A549 (cell line): ENCODE results near the gene NLK. TPM values are rescaled to one million over a fixed set of nuclear protein-coding genes. Genes with fewer than 3 reads are reported as not detected.

Experiments
- ATAC-seq, 2 experiments: fragments of 200-7000 bp in 1 of 2; fragments of >200 bp in 1 of 2; cut with Nextera tagmentation in 1 of 2; cut with Tn5 transposase in 1 of 2; 3 replicates each; pipeline versions ENCODE4 v1.8.0 to v1.9.1; 2018 to 2020; ENCODE audit warnings: mild to moderate bottlenecking in 1 of 2, moderate library complexity in 1 of 2
- CTCF ChIA-PET: fragments of 300-600 bp; sonication (Branson Sonifier 250); formaldehyde crosslinking; extraction: SDS; loops from one replicate; lab custom pipeline; 2021; ENCODE audit warnings: antibody characterized with exemption, inconsistent platforms; lab: Yijun Ruan, JAX
- POLR2A ChIA-PET: fragments of 350-600 bp; formaldehyde crosslinking; extraction: SDS; loops from one replicate; lab custom pipeline; 2021; ENCODE audit warnings: antibody characterized with exemption, inconsistent platforms; lab: Yijun Ruan, JAX
- DNase-seq, 2 experiments: peaks; one replicate each; pipeline versions ENCODE4 v3.0.0 to v3.0.0-alpha.2; 2011 to 2016; ENCODE audit warnings: low read depth in 1 of 2, low spot score in 1 of 2
- FAIRE-seq: peaks from 2 replicates; lab custom pipeline; 2011; peaks lifted over from hg19 to GRCh38; lab: Jason Lieb, UNC
- H3K27ac ChIP-seq, 2 experiments: fragments of >200 bp; sonication (Bioruptor Twin); formaldehyde crosslinking; 3 replicates each; pipeline ENCODE4 v1.5.1; 2016 to 2017
- H3K4me1 ChIP-seq: fragments of >200 bp; sonication (Bioruptor Twin); formaldehyde crosslinking; 3 replicates; pipeline ENCODE4 v1.6.1; 2016
- H3K4me2 ChIP-seq: fragments of >200 bp; sonication (Bioruptor Twin); formaldehyde crosslinking; 3 replicates; pipeline ENCODE4 v1.6.1; 2016
- H3K4me3 ChIP-seq: fragments of >200 bp; sonication (Bioruptor Twin); formaldehyde crosslinking; 3 replicates; pipeline ENCODE4 v1.5.1; 2016
- H3K9me3 ChIP-seq: fragments of >200 bp; sonication (Bioruptor Twin); formaldehyde crosslinking; 3 replicates; pipeline ENCODE4 v1.6.1; 2016
- CBX2 ChIP-seq: fragments of 200-600 bp; sonication (generic); IDR thresholded peaks from 2 replicates; pipeline ENCODE4 v1.6.1; 2016; ENCODE audit warnings: low read depth, mild to moderate bottlenecking, borderline replicate concordance
- CBX8 ChIP-seq: fragments of 200-600 bp; sonication (generic); IDR thresholded peaks from 2 replicates; pipeline ENCODE4 v1.6.1; 2016
- CHD2 ChIP-seq: fragments of 150-350 bp; IDR thresholded peaks from 2 replicates; pipeline ENCODE4 v1.6.1; 2014; ENCODE audit warnings: low read length; ENCODE audit not compliant: partially characterized antibody
- CHD4 ChIP-seq: fragments of 200-600 bp; sonication (generic); IDR thresholded peaks from 2 replicates; pipeline ENCODE4 v1.6.1; 2016; ENCODE audit warnings: antibody characterized with exemption, mild to moderate bottlenecking, borderline replicate concordance
- EHF ChIP-seq: fragments of 250-450 bp; sonication (Bioruptor Pico); IDR thresholded peaks from 2 replicates; pipeline ENCODE4 v1.5.0; 2020; ENCODE audit warnings: mild to moderate bottlenecking
- EHMT2 ChIP-seq: fragments of 200-600 bp; sonication (generic); IDR thresholded peaks from 2 replicates; pipeline ENCODE4 v1.6.1; 2016; ENCODE audit warnings: antibody characterized with exemption, low read depth, mild to moderate bottlenecking, moderate library complexity
- EP300 ChIP-seq, 2 experiments: fragments of >200 bp; sonication (Bioruptor Twin); formaldehyde crosslinking; IDR thresholded peaks; 2 replicates in 1 of 2; 3 replicates in 1 of 2; pipeline ENCODE4 v1.6.1; 2016 to 2017
- FOXS1 ChIP-seq: fragments of 250-450 bp; sonication (Bioruptor Pico); IDR thresholded peaks from 2 replicates; pipeline ENCODE4 v1.5.0; 2020; ENCODE audit warnings: mild to moderate bottlenecking, moderate library complexity
- HES2 ChIP-seq: fragments of >200 bp; sonication (Bioruptor Twin); formaldehyde crosslinking; IDR thresholded peaks from 2 replicates; pipeline ENCODE4 v1.6.1; 2016
- HEYL ChIP-seq: fragments of 250-450 bp; sonication (Bioruptor Pico); IDR thresholded peaks from 2 replicates; pipeline ENCODE4 v1.8.0; 2021; ENCODE audit warnings: mild to moderate bottlenecking, moderate library complexity
- MAFK ChIP-seq: fragments of 450-650 bp; IDR thresholded peaks from 2 replicates; pipeline ENCODE4 v1.6.1; 2014; ENCODE audit not compliant: partially characterized antibody
- PHF8 ChIP-seq: fragments of 200-600 bp; sonication (generic); IDR thresholded peaks from 2 replicates; pipeline ENCODE4 v1.6.1; 2016; ENCODE audit warnings: low read depth, mild to moderate bottlenecking, antibody characterized with exemption, moderate library complexity, borderline replicate concordance
- POLR2AphosphoS2 ChIP-seq: conservative IDR thresholded peaks from 2 replicates; pipeline ENCODE4 v1.6.1; 2012; ENCODE audit warnings: low read length, improper control_type of control experiment, inconsistent platforms
- RAD21 ChIP-seq, 2 experiments: fragments of >200 bp in 1 of 2; sonication (Bioruptor Twin) in 1 of 2; formaldehyde crosslinking in 1 of 2; IDR thresholded peaks in 1 of 2; conservative IDR thresholded peaks in 1 of 2; 2 replicates in 1 of 2; 3 replicates in 1 of 2; pipeline ENCODE4 v1.6.1; 2012 to 2018; ENCODE audit warnings: inconsistent platforms in 1 of 2
- RCOR1 ChIP-seq: fragments of 150-350 bp; IDR thresholded peaks from 2 replicates; pipeline ENCODE4 v1.6.1; 2014; ENCODE audit warnings: antibody characterized with exemption, low read length, low read depth
- REST ChIP-seq: fragments of 200-600 bp; sonication (generic); IDR thresholded peaks from 2 replicates; pipeline ENCODE4 v1.6.1; 2016; ENCODE audit warnings: antibody characterized with exemption, mild to moderate bottlenecking, moderate library complexity
- SMC3 ChIP-seq: fragments of >200 bp; sonication (Bioruptor Twin); formaldehyde crosslinking; IDR thresholded peaks from 3 replicates; pipeline ENCODE4 v1.6.1; 2018; ENCODE audit warnings: inconsistent platforms
- SREBF2 ChIP-seq: fragments of 450-650 bp; IDR thresholded peaks from 2 replicates; pipeline ENCODE4 v1.6.1; 2014; ENCODE audit warnings: mild to moderate bottlenecking, moderate library complexity
- WGBS: methylation state at CpG from one replicate; pipeline ENCODE4 v1.1.6; 2017; ENCODE audit errors: missing lambda C conversion rate; 5-methylcytosine and 5-hydroxymethylcytosine counted together
- polyA plus RNA-seq, 4 experiments: library from polyadenylated mRNA; depleted of rRNA in 3 of 4; stranded (reverse); fragments of >200 nt; fragmentation: RNase III in 1 of 4; extraction: RNeasy Plus Mini Kit Qiagen cat#74134 plus additional on column Dnase treatment in 1 of 4; gene quantifications; 2 replicates in 3 of 4; 3 replicates in 1 of 4; pipeline ENCODE4 v1.2.3, GENCODE V29; 2011 to 2017
- TF ChIP-seq, protein P1 (sequence below): fragments of 150-350 bp; IDR thresholded peaks from 2 replicates; pipeline ENCODE4 v1.6.1; 2014; ENCODE audit warnings: low read depth, mild to moderate bottlenecking, low read length
- TF ChIP-seq, protein P2 (sequence below): fragments of 450-650 bp; IDR thresholded peaks from 2 replicates; pipeline ENCODE4 v1.6.1; 2014; ENCODE audit warnings: antibody characterized with exemption

The NLK gene
- polyA plus RNA-seq, 2 of the 4 experiments (the other 2 are of a cell fraction): 11.8 to 26.5 TPM

- Histone ChIP-seq H3K9me3 (no peaks in the 10 kb centered on the region), H3K4me3 (no peak overlapping the region), H3K4me2 (0 out of 3 replicates have a peak overlapping the region, but pooled peaks have one; percentile 7), H3K4me1 (peaks cover 5% of the 10 kb centered on the region; the same call in 2 of the 3 replicates), H3K27ac (no peak overlapping the region)
- no peak for TF ChIP-seq SMC3
- ChIA-PET POLR2A (interaction anchor here (0.6 to 1.0 kb wide), 3 partner anchors 13 to 129 kb away, joined by 4 to 5 read pairs (median 4); no protein-coding TSS in a partner anchor), CTCF (no interaction called here)
- WGBS: 61% methylated on average over 1 of the region's 1 CpG
- DNase-seq: peak in 1 of 2 experiments; percentile 39
- peak; percentile 85 for FAIRE-seq
- peak; percentile 53 to 57; a peak in 5 of 6 replicates for ATAC-seq
Observed at GRCh38 chr17:28204751-28205150, 162.3 kb downstream of the NLK start.

DNA sequence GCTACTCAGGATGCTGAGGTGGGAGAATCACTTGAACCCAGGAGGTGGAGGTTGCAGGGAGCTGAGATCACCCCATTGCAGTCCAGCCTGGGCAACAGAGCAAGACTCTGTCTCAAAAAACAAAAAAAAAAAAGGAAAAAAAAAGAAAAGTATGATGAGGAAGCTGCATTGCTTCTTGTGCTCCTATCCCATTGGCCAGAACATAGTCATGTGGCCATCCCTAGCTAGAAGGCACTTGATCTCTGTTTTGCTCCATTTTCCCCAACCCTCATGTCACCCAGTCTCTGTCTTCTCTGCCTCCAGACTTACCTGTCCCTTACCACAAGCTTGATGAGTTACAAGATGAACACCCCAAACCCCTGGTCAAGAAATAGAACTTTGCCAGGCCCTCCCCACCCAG is 163.8 kb downstream of the NLK start:
- Histone ChIP-seq H3K27ac (no peak overlapping the region), H3K4me1 (peaks cover 5% of the 10 kb centered on the region; the same call in 2 of the 3 replicates), H3K9me3 (peaks cover 14% of the 10 kb centered on the region), H3K4me2 (no peak overlapping the region), H3K4me3 (no peak overlapping the region)
- ATAC-seq (no peak; a peak in 2 of 6 replicates), DNase-seq (no peak), FAIRE-seq (no peak)
- ChIA-PET POLR2A (no interaction called here), CTCF (interaction anchor here (0.9 to 1.5 kb wide), 3 partner anchors 10 to 27 kb away, joined by 3 read pairs; no protein-coding TSS in a partner anchor)
- TF ChIP-seq EHMT2 (no peak), REST (no peak), EP300 (IDR thresholded peaks at IDR 0.05) (no peak), CBX2 (no peak), RCOR1 (no peak), EHF (CRISPR knock-in tag) (no peak), RAD21 (conservative IDR thresholded peaks at IDR 0.05 in 1 of 2, IDR thresholded peaks at IDR 0.05 in 1 of 2) (no peak), FOXS1 (CRISPR knock-in tag) (no peak), SREBF2 (no peak), POLR2AphosphoS2 (no peak), HEYL (CRISPR knock-in tag) (no peak), PHF8 (no peak), HES2 (no peak), CHD2 (no peak), MAFK (no peak), CHD4 (no peak), CBX8 (no peak)
- TF ChIP-seq, protein P1, sequence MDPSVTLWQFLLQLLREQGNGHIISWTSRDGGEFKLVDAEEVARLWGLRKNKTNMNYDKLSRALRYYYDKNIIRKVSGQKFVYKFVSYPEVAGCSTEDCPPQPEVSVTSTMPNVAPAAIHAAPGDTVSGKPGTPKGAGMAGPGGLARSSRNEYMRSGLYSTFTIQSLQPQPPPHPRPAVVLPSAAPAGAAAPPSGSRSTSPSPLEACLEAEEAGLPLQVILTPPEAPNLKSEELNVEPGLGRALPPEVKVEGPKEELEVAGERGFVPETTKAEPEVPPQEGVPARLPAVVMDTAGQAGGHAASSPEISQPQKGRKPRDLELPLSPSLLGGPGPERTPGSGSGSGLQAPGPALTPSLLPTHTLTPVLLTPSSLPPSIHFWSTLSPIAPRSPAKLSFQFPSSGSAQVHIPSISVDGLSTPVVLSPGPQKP: no peak
- TF ChIP-seq, protein P2, sequence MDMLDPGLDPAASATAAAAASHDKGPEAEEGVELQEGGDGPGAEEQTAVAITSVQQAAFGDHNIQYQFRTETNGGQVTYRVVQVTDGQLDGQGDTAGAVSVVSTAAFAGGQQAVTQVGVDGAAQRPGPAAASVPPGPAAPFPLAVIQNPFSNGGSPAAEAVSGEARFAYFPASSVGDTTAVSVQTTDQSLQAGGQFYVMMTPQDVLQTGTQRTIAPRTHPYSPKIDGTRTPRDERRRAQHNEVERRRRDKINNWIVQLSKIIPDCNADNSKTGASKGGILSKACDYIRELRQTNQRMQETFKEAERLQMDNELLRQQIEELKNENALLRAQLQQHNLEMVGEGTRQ: no peak
